Stimulated activated CD8-positive, alpha-beta memory T cell treated with anti-CD3 and anti-CD28 coated beads, Interleukin-7, amount 100 ng/mL, for 48 hours (primary cell): ENCODE results near the gene HLA-DPB1.
"Not testable (repeated sequence)": the region's sequence is repeated elsewhere in the genome, so short reads cannot be mapped to it uniquely, and the experiment has no call there.

Experiments used
- DNase-seq, 2 donors: peaks; one replicate each; pipeline ENCODE4 v3.0.0-alpha.2; 2020; ENCODE audit warnings: low read depth in 1 of 2; ENCODE audit errors: extremely low read depth in 1 of 2

HLA-DPB1 gene

DNA sequence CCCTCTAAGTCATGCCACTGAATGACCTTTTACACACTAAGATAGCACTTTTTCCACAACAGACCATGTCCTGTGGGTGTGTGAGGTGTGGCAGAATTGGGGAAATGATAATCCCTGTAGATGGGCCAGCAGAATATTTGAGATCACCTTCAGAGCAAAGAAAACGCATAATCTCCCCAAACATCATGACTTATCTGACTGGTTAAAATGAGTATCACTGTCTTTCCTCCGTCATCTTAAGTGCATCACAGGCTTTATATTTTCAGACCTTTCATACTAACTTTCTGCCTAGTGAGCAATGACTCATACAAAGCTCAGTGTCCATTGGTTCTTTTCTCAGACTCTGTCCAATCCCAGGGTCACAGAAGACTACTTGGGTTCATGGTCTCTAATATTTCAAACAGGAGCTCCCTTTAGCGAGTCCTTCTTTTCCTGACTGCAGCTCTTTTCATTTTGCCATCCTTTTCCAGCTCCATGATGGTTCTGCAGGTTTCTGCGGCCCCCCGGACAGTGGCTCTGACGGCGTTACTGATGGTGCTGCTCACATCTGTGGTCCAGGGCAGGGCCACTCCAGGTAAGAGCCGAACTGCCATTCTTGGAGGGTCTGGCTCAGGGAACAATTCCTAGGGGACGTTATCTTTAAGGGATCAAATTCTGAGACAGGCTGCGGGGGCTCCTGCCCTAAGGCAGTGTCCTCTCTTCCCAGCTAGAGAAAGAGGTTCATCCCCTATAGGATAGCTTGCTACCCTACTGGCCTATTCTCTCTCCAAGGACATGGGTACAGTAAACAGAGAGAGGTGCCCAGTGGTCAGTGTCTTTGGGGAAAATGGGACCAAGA lies at the start of gene HLA-DPB1:
TSS of gene HLA-DPB1 (plus strand) at position 423 of the 838 bp plus-strand sequence. CDS start at position 475, 52 bp downstream.
- no peak for DNase-seq

DNA sequence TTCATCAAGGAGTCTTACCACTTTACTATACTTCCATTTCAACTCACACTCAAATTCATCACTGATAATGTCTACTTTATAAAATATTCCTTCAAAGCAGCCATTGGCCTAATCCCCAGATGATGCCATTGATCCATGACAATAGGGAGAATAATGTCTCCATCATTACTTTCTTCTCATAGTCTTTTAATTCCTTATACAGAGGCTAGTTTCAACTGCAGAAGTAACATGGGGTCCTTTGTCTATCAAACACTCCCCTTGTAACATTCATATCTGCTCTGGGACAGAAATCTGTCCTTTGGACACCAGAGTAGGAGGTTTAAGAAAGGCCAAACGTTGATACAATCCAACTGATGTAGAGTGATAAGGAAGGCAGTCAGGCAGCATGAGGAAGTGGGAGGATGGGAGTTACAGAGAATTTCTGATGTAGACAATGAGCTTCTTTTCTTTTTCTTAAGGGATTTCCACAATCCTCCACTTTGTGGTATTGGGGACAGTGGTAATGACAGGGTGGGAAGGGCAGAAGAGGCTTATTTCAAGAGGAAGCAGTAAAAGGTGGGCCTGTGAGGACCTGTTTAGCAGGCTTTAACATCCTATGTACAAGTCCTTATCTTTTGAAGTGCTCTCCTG lies 47.5 kb upstream of the HLA-DPB1 start:
- DNase-seq: no peak

DNA sequence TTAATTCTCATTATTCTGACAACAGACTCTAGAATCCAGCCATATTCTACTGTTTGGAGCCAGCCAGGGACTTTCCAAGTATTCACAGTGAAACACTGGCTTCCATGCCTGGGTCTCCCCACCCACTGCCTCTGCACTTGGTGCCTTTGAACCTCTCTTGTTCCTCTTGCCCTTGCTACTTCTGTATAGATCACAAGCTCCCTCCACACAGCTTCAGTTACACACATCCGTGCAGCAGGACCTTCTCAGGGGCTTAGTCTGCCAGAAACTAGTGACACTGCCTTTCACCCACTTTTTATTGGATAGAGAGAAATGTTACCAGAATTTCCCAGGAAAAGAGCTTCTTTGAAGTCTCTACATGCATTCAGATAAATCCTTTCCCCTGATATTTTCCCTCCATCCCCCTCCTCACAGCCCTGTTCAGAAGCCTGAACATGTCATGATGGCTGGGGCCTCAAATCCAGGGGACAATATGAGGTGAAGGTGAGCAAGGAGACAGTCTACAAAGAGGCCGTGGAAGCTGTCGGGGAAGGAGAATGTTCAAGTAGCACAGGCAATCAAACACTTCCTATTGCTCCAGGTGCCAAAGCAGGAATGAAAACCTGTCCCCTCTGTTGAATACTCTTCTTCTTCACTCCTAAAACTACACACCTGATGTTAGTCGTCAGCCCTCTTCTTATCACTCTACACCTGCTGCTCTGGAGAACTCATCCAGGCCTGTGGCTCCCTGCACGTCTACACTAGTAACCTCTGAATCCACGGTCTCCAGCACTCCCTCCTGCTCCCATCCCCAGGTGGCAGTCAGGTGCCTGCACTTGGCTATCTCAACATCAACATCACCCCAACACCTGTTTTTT lies 46.2 kb upstream of the HLA-DPB1 start:
- no peak for DNase-seq

DNA sequence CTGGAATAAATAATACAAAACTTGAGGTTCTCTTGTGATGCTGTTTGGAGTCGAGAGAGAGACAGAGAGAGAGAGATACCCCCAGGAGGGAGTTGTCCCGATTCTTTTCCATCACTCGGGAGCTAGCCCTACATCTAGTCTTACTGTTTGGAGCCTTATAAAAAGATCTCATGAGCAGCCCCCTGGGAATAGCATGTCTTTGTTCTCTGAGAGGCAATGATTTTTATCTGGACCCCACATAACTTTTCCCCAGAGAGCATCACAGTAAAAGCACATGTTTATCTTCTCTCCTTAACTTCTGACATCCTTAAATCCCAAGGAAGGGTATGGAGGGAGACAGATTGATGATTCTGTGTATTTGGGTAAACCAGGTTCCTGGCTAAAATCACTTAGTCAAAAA lies 45.5 kb upstream of the HLA-DPB1 start:
- DNase-seq: no peak

DNA sequence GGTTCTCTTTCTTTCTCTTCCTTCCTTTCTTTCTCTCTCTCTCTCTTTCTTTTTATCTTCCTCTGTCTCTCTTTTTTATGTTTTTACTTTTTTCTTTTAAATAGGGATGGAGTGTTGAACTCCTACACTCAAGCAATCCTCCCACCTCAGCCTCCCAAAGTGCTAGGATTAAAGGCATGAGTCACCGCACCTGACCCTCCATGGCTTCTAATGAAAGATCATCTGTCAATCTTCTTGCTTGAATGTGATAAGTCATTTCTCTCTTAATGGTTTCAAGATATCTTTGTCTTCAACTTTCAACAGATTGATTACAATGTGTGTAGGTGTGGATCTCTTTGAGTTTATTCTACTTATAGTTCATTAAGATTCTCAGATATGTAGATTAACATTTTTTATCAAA lies 41.2 kb upstream of the HLA-DPB1 start:
- no peak for DNase-seq

DNA sequence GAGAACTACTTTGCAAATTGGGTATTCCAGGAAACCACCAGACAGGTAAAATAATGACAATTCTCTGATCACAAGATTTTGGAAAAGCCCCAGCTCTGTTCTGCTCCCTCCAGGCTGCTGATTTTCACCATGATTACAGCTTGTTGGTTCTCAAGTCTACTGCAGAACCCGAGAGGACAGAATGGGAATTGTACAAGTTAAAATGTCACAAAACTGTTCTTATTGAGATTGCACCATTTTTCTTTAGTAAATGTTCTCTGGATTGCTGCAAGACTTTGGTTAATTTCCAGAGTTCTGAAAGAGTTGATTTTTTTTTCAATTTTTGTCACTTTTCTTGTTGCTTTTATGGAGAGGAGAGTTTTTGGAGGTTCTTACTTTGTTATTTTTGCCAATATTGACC lies 39.3 kb upstream of the HLA-DPB1 start:
- DNase-seq: no peak

DNA sequence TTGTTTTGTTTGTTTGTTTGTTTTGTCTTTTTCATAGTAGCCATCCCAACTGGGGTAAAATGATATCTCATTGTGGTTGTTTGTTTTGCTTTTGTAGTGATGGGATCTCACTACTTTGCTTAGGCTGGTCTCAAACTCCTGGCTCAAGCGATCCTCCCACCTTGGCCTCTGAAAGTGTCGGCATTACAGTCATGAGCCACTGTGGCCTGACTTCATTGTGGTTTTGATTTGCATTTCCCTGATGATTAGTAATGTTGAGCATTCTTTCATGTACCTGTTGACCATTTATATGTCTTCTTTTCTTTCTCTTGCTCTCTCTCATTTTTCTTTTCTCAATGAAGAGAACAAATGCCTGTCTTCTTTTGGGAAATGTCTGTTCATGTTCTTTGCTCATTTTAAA lies 35.6 kb upstream of the HLA-DPB1 start:
- no peak for DNase-seq

DNA sequence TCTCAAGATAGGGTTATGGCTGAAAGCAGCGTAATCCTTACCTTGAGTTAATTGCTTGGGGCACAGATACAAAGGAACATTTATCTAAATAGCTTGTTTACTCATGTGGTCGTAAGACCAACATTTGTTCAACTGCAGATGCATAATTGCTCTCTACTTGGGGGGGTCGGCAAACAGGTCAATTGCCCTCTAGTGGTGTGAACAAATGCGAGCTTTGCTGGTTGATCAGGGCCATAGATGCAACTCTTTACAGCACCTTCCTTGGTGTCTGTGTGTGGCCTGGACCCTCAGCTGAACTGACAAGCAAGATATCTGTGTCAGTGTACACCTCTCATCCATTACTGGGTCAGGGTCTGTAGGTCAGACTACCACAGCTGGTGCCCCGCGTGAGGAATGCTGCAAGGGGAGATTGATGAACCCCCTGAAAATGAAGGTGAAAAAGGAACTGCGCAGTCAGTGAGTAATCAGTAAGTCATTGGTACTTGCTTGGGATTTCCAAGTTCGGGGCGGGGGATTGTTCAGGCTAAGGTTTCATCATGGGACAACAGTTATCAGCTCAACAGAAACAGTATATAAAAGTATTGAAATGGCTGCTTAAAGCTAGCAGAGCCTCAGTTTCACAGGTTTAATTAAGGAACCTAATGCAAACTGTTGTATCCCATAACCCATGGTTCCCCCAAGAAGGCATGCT lies 26.3 kb upstream of the HLA-DPB1 start:
- DNase-seq: no peak

DNA sequence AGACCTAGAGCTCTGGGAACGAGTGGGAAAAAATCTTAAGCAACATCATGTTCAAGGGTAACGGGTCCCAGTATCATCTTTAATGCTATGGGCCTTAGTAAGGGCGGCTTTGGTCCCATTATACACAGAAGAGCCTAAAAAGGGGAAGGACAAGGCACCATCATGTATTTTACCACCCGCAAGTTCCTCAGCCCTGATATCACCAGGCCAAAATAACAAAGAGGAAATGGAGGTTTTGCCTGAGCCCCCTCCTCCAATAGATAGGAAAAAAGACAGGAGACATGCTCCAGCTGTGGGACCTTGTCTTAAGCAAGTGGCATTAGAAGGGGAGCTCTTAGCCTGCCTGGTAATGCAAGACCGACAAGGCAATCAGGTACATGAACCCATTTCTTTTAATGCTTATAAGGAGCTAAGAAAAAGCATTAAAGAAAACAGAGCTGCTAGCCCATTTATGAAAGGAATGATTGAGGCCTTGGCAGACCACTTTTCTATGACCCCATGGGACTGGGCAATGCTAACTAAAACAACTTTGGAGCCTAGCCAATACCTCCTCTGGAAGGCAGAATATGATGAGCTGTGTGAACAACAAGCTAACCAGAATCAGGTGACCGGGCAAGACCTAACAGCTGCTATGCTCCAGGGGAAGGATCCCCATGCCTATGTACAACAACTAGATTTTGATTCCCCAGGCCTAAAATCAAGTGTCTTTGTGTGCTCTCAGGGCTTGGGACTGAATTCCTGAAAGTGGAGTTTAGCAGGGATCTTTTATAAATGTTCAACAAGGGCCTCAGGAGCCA lies 25.6 kb upstream of the HLA-DPB1 start:
- no peak for DNase-seq

DNA sequence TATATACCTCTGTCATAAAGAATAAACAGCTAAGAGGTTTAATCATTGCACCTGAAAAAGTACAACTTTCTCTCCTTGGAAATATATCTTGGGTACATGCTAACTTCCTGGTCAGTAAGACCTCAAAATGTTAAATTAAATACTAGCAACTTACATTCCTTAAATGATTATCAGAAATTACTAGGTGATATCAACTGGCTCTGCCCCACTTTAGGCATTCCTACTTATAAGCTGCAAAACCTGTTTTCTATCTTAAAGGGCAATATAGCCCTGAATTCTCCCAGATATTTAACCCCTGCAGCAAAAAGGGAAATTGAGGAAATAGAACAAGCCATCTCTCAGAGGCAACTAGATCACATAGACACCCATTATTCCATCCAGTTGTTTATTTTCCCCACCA lies 23.2 kb upstream of the HLA-DPB1 start:
- DNase-seq: no peak

DNA sequence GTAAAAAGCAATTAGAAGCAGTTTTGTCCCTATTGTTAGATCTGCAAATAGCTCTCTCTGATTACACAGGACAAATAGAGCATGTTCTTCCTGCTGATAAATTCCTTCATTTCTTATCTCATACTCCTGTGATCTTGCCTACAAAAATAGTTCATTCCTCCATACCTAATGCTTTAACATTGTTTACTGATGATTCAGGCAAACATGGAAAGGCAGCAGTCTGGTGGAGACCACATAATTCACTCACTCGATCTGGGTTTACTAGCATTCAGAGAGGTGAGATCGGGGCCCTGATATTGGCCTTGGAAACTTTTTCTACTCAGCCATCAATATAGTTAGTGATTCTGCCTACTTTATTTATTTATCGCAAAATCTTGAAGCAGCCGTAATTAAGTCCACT lies 22.6 kb upstream of the HLA-DPB1 start:
- DNase-seq: no peak

DNA sequence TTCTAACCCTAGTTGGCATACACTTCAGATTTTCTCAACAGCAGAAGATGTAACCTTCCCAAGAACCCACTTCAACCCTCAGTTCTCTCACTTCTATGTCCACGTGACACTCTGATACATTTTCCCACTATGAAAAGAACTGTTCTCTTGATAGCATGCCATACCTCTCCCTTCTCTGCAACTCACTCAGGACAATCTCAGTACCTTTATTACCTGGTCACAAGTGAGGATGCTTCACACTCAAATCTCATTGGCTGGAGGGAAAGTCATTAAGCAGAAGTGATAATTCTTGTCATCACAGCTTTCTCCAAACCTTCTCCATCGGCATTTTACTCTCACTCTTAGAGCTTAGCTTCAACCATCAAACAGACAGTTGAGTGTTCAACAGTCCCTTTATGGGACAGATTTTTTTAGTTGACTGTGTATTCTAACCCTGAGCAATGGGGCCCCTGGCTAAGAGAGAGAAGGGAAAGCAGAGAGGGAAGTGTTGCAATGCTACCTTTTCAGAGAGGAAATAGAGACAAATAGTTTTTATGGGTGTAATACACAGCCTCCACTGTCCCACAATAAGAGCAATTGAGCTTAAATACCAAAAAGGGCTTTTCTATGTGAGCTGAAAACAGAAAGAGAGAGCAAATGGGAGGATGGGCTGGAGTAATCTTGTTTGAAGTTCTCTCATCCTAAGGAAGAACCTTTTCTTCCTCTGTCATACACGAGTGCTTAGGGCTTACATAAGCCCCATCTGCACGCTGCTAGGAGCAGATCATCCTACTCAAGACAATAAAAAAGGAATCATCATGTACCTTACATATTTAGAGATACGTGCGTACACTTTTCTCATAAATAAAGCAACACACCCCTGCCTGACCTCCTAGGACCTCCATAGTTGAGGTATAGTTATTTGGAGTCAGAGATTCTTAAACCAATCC lies 18.3 kb upstream of the HLA-DPB1 start:
- DNase-seq: no peak

DNA sequence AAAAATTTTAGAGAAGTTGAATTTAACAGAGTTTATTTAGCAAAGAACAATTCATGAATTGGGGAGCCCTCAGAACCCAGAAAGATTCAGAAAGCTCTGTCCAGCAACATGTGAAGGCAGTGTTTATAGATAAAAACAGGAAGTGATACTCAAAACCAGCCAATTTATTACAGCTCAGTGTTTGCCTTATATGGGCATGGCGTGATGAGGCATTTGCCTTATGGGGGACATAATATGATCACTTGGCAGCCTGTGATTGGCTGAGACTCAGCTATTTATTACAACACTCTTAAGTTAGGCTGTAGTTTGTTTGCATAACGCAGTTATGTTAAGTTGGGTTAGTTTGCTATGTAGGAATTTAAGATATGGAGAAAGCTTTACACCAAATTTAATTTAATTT lies 13.8 kb upstream of the HLA-DPB1 start:
- DNase-seq: no peak

DNA sequence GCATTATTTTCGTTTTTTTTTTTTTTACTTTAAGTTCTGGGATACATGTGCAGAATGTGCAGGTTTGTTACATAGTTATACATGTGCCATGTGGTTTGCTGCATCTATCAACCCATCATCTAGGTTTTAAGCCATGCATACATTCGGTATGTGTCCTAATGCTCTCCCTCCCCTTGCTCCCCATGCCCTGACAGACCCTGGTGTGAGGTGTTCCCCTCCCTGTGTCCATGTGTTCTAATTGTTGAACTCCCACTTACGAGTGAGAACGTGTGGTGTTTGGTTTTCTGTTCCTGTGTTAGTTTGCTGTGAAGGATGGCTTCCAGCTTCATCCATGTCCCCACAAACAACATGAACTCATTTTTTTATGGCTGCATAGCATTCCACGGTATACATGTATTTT lies 12.4 kb upstream of the HLA-DPB1 start:
- DNase-seq: not testable (repeated sequence)

DNA sequence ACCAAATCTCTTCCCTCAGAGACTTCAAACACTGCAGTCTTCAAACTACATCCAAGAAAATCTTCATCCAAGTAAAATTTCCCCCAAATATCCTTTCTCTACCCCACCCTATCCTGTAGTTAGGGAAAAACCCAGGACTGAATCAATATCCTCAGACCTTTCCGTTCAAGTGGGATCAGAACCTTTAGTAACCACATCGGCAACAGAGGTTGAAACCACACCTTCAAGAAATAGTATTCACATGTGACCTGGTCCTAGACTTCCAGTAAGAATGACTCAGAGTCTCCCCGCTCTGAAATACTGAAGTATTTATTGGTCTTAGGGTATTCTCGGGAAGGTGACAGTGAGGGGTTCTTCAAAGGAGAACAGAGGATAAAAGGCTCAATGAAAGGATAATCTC lies 11.1 kb upstream of the HLA-DPB1 start:
- no peak for DNase-seq

DNA sequence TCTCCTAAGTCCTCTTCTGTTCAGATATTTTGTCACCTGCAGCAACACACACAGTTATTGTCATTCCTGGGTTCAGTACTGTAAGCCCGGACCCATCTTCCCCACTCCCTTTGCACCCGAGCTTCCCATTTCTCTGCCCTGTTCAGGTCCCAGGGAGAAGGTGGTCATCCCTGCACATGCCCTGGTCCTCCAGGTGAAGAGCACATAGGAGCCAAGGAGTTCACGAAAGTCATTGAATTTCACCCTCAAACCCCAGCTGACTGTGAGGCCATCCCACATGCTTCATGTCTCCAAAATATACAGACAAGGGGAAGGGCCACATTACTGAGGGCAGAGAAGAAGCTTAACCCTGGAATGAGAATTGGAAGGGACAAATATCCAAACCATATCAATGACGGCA lies 10.5 kb upstream of the HLA-DPB1 start:
- no peak for DNase-seq

DNA sequence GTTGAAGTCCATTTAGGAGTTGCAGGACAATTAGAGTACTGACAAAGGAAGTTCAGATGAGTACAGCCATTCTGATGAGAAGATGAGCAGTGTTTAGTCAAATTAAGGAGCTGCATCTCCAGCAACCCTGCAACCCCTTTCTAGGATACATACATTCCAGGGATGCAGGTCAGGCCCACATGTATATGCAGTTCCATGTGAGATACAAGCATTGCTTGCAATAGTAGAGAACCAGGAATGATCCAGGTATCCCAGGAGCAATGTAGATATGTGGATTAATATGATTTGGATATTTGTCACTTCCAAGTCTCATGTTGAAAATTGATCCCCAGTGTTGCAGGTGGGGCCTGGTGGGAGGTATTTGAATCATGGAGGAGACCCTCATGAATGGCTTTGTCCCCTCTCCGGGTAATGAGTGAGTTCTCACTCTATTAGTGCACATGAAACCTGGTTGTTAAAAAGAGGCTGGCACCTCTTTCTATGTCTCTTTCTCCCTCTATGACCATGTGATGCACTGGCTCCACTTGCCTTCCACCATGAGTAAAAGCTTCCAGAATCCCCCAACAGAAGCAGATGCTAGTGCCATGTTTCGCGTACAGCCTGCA lies 8.8 kb upstream of the HLA-DPB1 start:
- DNase-seq: no peak

DNA sequence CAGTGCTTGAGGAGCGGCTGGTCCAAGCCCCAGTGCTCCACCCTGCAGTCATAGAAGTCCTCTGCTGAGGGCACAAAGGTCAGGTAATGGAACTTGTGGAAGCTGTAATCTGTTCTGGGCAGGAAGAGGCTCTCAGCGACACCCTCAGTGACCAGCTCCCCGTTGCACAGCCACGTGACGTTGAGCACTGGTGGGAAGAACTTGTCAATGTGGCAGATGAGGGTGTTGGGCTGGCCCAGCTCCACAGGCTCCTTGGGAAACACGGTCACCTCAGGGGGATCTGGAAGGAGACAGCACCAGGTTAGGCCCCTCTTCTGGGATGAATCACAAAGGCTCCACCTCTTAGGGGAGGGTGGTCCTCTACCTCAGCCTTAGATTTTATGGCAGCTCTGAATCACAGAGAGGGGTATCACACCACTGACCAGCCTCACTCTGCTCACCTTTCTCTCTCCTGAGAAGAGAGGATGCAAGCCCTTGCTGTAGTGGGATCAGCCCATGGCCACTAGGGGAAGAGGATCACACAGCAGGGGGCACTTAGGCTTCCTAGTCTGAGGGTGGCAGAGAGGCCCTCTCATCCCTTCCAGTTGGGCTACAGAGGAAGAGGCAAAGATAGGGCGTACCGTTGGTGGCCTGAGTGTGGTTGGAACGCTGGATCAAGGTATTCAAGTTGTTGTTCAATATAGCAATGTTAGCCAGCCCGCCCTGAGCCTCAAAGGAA lies 6.6 kb upstream of the HLA-DPB1 start:
- DNase-seq: no peak
